Activated T-helper 1 cell treated with anti-CD3 and anti-CD28 coated beads, Interleukin-12 subunit alpha, Interleukin-12 subunit beta, Interleukin-2, Interleukin-4 antibody, amounts not matched to agents 30 ng/mL and 10 ng/mL and 1 ng/mL, durations not matched to agents 14 hours and 24 hours and 36 hours (primary cell): ENCODE measurements around the gene SLC8A2. TPM values are rescaled to one million over a fixed set of nuclear protein-coding genes. Genes with fewer than 3 reads are reported as not detected.

Experiments
- DNase-seq: peaks from one replicate; pipeline ENCODE4 v3.0.0; 2021; ENCODE audit warnings: low spot score
- H3K27ac Mint-ChIP-seq: one replicate; pipeline ENCODE4 v1.8.0; 2021; ENCODE audit warnings: mild to moderate bottlenecking, mixed read lengths
- H3K27me3 Mint-ChIP-seq: one replicate; pipeline ENCODE4 v1.8.0; 2022; ENCODE audit warnings: mild to moderate bottlenecking, moderate library complexity, mixed read lengths; ENCODE audit not compliant: insufficient read depth
- H3K36me3 Mint-ChIP-seq: one replicate; pipeline ENCODE4 v1.8.0; 2021; ENCODE audit warnings: low read depth, mixed read lengths
- H3K4me1 Mint-ChIP-seq: one replicate; pipeline ENCODE4 v1.8.0; 2021; ENCODE audit warnings: low read depth, mixed read lengths
- H3K4me3 Mint-ChIP-seq: one replicate; pipeline ENCODE4 v1.8.0; 2021; ENCODE audit warnings: mild to moderate bottlenecking, moderate library complexity, mixed read lengths
- H3K9me3 Mint-ChIP-seq: one replicate; pipeline ENCODE4 v1.8.0; 2021; ENCODE audit warnings: mixed read lengths
- intact Hi-C: fragments of 100-400 bp; cut with micrococcal nuclease; formaldehyde crosslinking; loops from one replicate; pipeline ENCODE4 v1.15.1; 2024
- total RNA-seq: library from RNA; stranded (reverse); gene quantifications from 2 replicates; pipeline ENCODE4 v1.2.3, GENCODE V29; 2022

Gene SLC8A2
- total RNA-seq, 1 donor from 2014 or later: not detected

DNA sequence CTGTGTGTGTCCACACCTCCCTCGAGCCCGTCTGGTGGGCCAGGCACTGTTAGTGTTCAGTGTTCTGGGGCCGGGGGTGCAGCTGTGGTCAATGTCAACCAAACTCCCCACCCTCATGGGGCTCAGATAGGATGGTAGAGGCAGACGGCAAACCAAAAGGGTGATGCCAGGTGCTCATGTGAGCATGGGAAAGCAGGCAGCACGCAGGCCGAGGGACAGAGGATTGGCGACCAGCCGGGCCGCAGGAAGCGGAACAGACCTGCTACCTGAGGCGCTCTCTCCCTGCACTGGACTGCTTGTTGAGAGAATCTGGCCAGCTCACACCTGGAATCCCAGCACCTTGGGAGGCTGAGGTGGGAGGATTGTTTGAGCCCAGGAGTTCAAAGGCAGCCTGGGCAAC, 93.4 kb downstream of the SLC8A2 start:
- peaks cover 13% of the 10 kb centered on the region for H3K4me1 Mint-ChIP-seq
- peaks cover 24% of the 10 kb centered on the region for H3K36me3 Mint-ChIP-seq
- no peak overlapping the region for H3K4me3 Mint-ChIP-seq
- H3K27me3 Mint-ChIP-seq: no peaks in the 10 kb centered on the region
- H3K27ac Mint-ChIP-seq: no peak overlapping the region
- no peak for DNase-seq
- H3K9me3 Mint-ChIP-seq: no peaks in the 10 kb centered on the region
- intact Hi-C loops: no loop called here

Other genes with a start within 250 kb of the SLC8A2 start
- gene BBC3, start 240.7 kb downstream of the SLC8A2 start, total RNA-seq: 13.8 and 15.4 TPM in 2 replicates
- 36.6 and 39.2 TPM in 2 replicates for gene CCDC9, start 215.4 kb downstream of the SLC8A2 start, total RNA-seq
- gene INAFM1, start 197.0 kb downstream of the SLC8A2 start, total RNA-seq: 9.3 and 10.2 TPM in 2 replicates
- gene C5AR1, start 162.0 kb downstream of the SLC8A2 start, total RNA-seq: 1.4 and 1.5 TPM in 2 replicates
- not detected in 2 replicates for gene C5AR2, start 139.7 kb downstream of the SLC8A2 start, total RNA-seq
- 31.1 and 33.9 TPM in 2 replicates for gene DHX34, start 122.6 kb downstream of the SLC8A2 start, total RNA-seq
- not detected in 2 replicates for gene MEIS3, start 52.4 kb downstream of the SLC8A2 start, total RNA-seq
- 9.6 and 10.8 TPM in 2 replicates for gene KPTN, start 12.3 kb upstream of the SLC8A2 start, total RNA-seq
- gene NAPA, start 43.2 kb upstream of the SLC8A2 start, total RNA-seq: 66.4 and 68.7 TPM in 2 replicates
- 0.05 and 0.39 TPM in 2 replicates for gene ZNF541, start 101.3 kb upstream of the SLC8A2 start, total RNA-seq
- 13.0 and 13.5 TPM in 2 replicates for gene BICRA, start 137.2 kb upstream of the SLC8A2 start, total RNA-seq
- 0.29 and 0.54 TPM in 2 replicates for gene EHD2, start 241.5 kb upstream of the SLC8A2 start, total RNA-seq